SK-N-SH (cell line): Measurements from ENCODE around the gene ZNF624. TPM values are rescaled to one million over a fixed set of nuclear protein-coding genes. Genes with fewer than 3 reads are reported as not detected.

Experiments used
- CTCF ChIA-PET: fragments of 300-600, 350-600 bp; formaldehyde crosslinking; extraction: SDS; loops from one replicate; lab custom pipeline; 2021; lab: Yijun Ruan, JAX
- POLR2A ChIA-PET: fragments of 350-600 bp; sonication (Branson Sonifier 250); formaldehyde crosslinking; extraction: SDS; loops from one replicate; lab custom pipeline; 2020; ENCODE audit warnings: antibody characterized with exemption, inconsistent platforms; lab: Yijun Ruan, JAX
- DNase-seq: peaks from one replicate; pipeline ENCODE4 v3.0.0; 2012
- H2AFZ ChIP-seq: fragments of 200-600 bp; sonication (generic); 2 replicates; pipeline ENCODE4 v1.8.1; 2016; ENCODE audit warnings: antibody characterized with exemption, mild to moderate bottlenecking, low read depth
- H3F3A ChIP-seq: fragments of 200-600 bp; sonication (generic); replicated peaks from 2 replicates; pipeline ENCODE3; 2016; ENCODE audit warnings: antibody characterized with exemption, mild to moderate bottlenecking; ENCODE audit not compliant: insufficient read depth
- H3K27ac ChIP-seq, 2 experiments: fragments of 200-500 bp in 1 of 2; fragments of 200-600 bp in 1 of 2; sonication (Bioruptor generic) in 1 of 2; sonication (generic), shearing (Covaris generic) in 1 of 2; 2 replicates each; pipeline versions ENCODE4 v1.5.1 to v1.6.1; 2014 to 2016; ENCODE audit warnings: low read depth in 2 of 2, inconsistent platforms in 1 of 2, low read length in 1 of 2, mild to moderate bottlenecking in 1 of 2, mixed read lengths in 1 of 2
- H3K27me3 ChIP-seq: fragments of 200-600 bp; sonication (generic), shearing (Covaris generic); 2 replicates; pipeline ENCODE4 v1.6.1; 2016; ENCODE audit warnings: mixed run types; ENCODE audit not compliant: insufficient read depth
- H3K36me3 ChIP-seq, 2 experiments: fragments of 200-500 bp in 1 of 2; fragments of 200-600 bp in 1 of 2; sonication (Bioruptor generic) in 1 of 2; sonication (generic) in 1 of 2; replicated peaks in 1 of 2; 2 replicates each; pipeline versions ENCODE3 to v1.5.1; 2014 to 2016; ENCODE audit warnings: low read length in 1 of 2, mild to moderate bottlenecking in 1 of 2; ENCODE audit not compliant: insufficient read depth in 2 of 2, control insufficient read depth in 1 of 2
- H3K4me1 ChIP-seq, 2 experiments: fragments of 200-500 bp in 1 of 2; fragments of 200-600 bp in 1 of 2; sonication (Bioruptor generic) in 1 of 2; sonication (generic), shearing (Covaris generic) in 1 of 2; 2 replicates each; pipeline versions ENCODE4 v1.5.1 to v1.6.1; 2014 to 2016; ENCODE audit warnings: low read depth in 1 of 2, low read length in 1 of 2, mixed run types in 1 of 2; ENCODE audit not compliant: insufficient read depth in 2 of 2, control insufficient read depth in 1 of 2
- H3K4me2 ChIP-seq: fragments of 200-600 bp; sonication (generic), shearing (Covaris generic); 2 replicates; pipeline ENCODE4 v1.6.1; 2017; ENCODE audit warnings: mixed run types
- H3K4me3 ChIP-seq, 2 experiments: fragments of 200-500 bp in 1 of 2; fragments of 200-600 bp in 1 of 2; sonication (Bioruptor generic) in 1 of 2; sonication (generic), shearing (Covaris generic) in 1 of 2; 2 replicates each; pipeline versions ENCODE4 v1.5.1 to v1.8.1; 2014 to 2016; ENCODE audit warnings: low read depth in 2 of 2, inconsistent platforms in 1 of 2, low read length in 1 of 2, mild to moderate bottlenecking in 1 of 2, mixed read lengths in 1 of 2, moderate library complexity in 1 of 2
- H3K79me2 ChIP-seq: fragments of 200-600 bp; sonication (generic); 2 replicates; pipeline ENCODE4 v1.8.1; 2017; ENCODE audit warnings: mild to moderate bottlenecking; ENCODE audit not compliant: insufficient read depth
- H3K9ac ChIP-seq: fragments of 200-600 bp; sonication (generic); 2 replicates; pipeline ENCODE4 v1.6.1; 2017; ENCODE audit warnings: mixed run types
- H3K9me2 ChIP-seq: fragments of 200-600 bp; sonication (generic); 2 replicates; pipeline ENCODE4 v1.6.1; 2017; ENCODE audit warnings: mixed run types
- H3K9me3 ChIP-seq: fragments of 200-600 bp; sonication (generic); 2 replicates; pipeline ENCODE4 v1.6.1; 2017; ENCODE audit warnings: mixed run types, mild to moderate bottlenecking, moderate library complexity
- H4K20me1 ChIP-seq: fragments of 200-600 bp; sonication (generic); 2 replicates; pipeline ENCODE4 v1.6.1; 2017; ENCODE audit warnings: mild to moderate bottlenecking, mixed run types; ENCODE audit not compliant: insufficient read depth
- MXI1 ChIP-seq: IDR thresholded peaks from 2 replicates; pipeline ENCODE4 v1.6.1; 2012; ENCODE audit warnings: mild to moderate bottlenecking, low read depth, low read length, improper control_type of control experiment
- NRF1 ChIP-seq: IDR thresholded peaks from 2 replicates; pipeline ENCODE4 v1.6.1; 2012; ENCODE audit warnings: low read depth, mild to moderate bottlenecking, low read length
- RAD21 ChIP-seq: IDR thresholded peaks from 2 replicates; pipeline ENCODE4 v1.6.1; 2012; ENCODE audit warnings: mild to moderate bottlenecking, low read length
- RFX5 ChIP-seq: IDR thresholded peaks from 2 replicates; pipeline ENCODE4 v1.6.1; 2012; ENCODE audit warnings: mild to moderate bottlenecking, improper control_type of control experiment, low read length
- RXRA ChIP-seq: IDR thresholded peaks from 2 replicates; pipeline ENCODE4 v1.4.0; 2012; ENCODE audit warnings: low read depth, mild to moderate bottlenecking, borderline replicate concordance
- SIN3A ChIP-seq: IDR thresholded peaks from 2 replicates; pipeline ENCODE4 v1.6.1; 2012; ENCODE audit warnings: low read depth, mild to moderate bottlenecking, low read length, moderate library complexity, borderline replicate concordance
- SMC3 ChIP-seq: IDR thresholded peaks from 2 replicates; pipeline ENCODE4 v1.6.1; 2012; ENCODE audit warnings: low read depth, low read length, improper control_type of control experiment
- WGBS: methylation state at CpG from one replicate; pipeline ENCODE4 v1.1.6; 2017; ENCODE audit warnings: low lambda C conversion rate; 5-methylcytosine and 5-hydroxymethylcytosine counted together
- polyA plus RNA-seq, 3 experiments: library from polyadenylated mRNA; depleted of rRNA; stranded (reverse); fragments of >200 nt; gene quantifications; 2 replicates each; pipeline ENCODE4 v1.2.3, GENCODE V29; 2012
- TF ChIP-seq, protein P1 (sequence below): IDR thresholded peaks from 2 replicates; pipeline ENCODE4 v1.4.0; 2012; ENCODE audit warnings: low read depth, borderline replicate concordance
- TF ChIP-seq, protein P2 (sequence below): fragments of 200-600 bp; sonication (generic); IDR thresholded peaks from 2 replicates; pipeline ENCODE4 v1.6.1; 2017; ENCODE audit warnings: antibody characterized with exemption, mild to moderate bottlenecking, moderate library complexity
- TF ChIP-seq, protein P3 (sequence below): IDR thresholded peaks from 2 replicates; pipeline ENCODE4 v1.4.0; 2012; ENCODE audit warnings: low read depth
- TF ChIP-seq, protein P4 (sequence below): IDR thresholded peaks from 2 replicates; pipeline ENCODE4 v1.6.1; 2012; ENCODE audit warnings: mild to moderate bottlenecking, low read depth, low read length, moderate library complexity

ZNF624 gene
- polyA plus RNA-seq, 1 of the 3 experiments (the other 2 are of a cell fraction): 0.92 TPM

DNA sequence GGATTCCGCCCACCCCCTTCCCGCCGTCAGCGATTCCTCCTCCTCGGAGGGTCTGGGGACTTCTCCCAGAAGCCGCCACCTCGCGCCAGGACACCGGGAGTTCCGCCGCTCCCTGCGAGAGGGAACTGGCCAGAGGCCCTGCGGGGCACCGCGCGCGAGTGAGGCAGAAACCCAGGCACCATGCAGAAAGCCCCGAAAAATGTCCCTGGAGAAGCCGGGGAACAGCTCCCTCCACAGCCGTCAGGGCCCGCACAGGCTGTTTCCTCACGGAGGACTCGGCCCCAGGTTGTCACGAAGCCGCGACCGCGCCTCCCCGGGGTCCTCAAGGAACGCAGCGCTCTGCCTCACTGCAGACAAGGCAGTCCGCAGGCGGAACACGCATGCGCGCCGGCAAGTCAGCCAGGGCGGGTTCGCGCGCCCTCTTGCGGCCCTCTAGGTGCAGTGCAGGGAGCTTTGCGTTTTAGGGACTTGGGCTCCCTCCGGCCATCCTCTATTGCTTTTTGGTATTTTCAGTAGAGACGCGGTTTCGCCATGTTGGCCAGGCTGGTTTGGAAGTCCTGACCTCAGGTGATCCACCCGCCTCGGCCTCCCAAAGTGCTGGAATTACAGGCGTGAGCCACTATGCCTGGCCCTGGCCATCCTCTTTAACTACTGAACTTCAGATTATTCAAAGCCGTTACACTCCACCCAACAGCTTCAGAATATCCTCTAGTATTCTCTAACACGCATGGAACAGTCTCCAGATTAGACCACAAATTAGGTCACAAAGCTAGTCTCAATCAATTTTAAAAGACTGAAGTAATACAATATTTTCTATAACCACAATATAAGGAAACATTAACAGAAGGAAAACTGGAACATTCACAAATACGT lies 64.3 kb downstream of the ZNF624 start:
- H3K27me3 ChIP-seq: no peaks in the 10 kb centered on the region; the same call in 1 of the 2 replicates
- 12% methylated on average over 19 of the region's 53 CpGs for WGBS
- H3K9me2 ChIP-seq: no peaks in the 10 kb centered on the region
- no peaks in the 10 kb centered on the region; a peak in 1 of 4 replicates for H3K4me1 ChIP-seq
- H3K27ac ChIP-seq: peak overlapping the region in 1 of 2 experiments; percentile 8; a peak in 1 of 4 replicates
- no peaks in the 10 kb centered on the region for H3K79me2 ChIP-seq
- peak; percentile 95 for DNase-seq
- POLR2A ChIA-PET: interaction anchor here (0.8 kb wide), 1 partner anchor 209 kb away, joined by 3 read pairs; the partner anchor contains the start of gene UBB
- H3K9ac ChIP-seq: peak overlapping the region; percentile 33; the same call in 1 of the 2 replicates
- H4K20me1 ChIP-seq: no peaks in the 10 kb centered on the region
- no peaks in the 10 kb centered on the region for H3F3A ChIP-seq
- H3K4me3 ChIP-seq: peak overlapping the region; percentile 61 to 69
- no peaks in the 10 kb centered on the region for H3K36me3 ChIP-seq
- TF ChIP-seq, protein P1, sequence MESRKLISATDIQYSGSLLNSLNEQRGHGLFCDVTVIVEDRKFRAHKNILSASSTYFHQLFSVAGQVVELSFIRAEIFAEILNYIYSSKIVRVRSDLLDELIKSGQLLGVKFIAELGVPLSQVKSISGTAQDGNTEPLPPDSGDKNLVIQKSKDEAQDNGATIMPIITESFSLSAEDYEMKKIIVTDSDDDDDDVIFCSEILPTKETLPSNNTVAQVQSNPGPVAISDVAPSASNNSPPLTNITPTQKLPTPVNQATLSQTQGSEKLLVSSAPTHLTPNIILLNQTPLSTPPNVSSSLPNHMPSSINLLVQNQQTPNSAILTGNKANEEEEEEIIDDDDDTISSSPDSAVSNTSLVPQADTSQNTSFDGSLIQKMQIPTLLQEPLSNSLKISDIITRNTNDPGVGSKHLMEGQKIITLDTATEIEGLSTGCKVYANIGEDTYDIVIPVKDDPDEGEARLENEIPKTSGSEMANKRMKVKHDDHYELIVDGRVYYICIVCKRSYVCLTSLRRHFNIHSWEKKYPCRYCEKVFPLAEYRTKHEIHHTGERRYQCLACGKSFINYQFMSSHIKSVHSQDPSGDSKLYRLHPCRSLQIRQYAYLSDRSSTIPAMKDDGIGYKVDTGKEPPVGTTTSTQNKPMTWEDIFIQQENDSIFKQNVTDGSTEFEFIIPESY: no peak
- TF ChIP-seq, protein P2, sequence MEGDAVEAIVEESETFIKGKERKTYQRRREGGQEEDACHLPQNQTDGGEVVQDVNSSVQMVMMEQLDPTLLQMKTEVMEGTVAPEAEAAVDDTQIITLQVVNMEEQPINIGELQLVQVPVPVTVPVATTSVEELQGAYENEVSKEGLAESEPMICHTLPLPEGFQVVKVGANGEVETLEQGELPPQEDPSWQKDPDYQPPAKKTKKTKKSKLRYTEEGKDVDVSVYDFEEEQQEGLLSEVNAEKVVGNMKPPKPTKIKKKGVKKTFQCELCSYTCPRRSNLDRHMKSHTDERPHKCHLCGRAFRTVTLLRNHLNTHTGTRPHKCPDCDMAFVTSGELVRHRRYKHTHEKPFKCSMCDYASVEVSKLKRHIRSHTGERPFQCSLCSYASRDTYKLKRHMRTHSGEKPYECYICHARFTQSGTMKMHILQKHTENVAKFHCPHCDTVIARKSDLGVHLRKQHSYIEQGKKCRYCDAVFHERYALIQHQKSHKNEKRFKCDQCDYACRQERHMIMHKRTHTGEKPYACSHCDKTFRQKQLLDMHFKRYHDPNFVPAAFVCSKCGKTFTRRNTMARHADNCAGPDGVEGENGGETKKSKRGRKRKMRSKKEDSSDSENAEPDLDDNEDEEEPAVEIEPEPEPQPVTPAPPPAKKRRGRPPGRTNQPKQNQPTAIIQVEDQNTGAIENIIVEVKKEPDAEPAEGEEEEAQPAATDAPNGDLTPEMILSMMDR: peak; percentile 97
- TF ChIP-seq MXI1: peak; percentile 45; the same call in 1 of the 2 replicates
- TF ChIP-seq RAD21: peak; percentile 69
- 0 out of 2 replicates have a peak, but pooled peaks have one; percentile 35 for TF ChIP-seq RFX5
- no peak for TF ChIP-seq RXRA
- TF ChIP-seq, protein P3, sequence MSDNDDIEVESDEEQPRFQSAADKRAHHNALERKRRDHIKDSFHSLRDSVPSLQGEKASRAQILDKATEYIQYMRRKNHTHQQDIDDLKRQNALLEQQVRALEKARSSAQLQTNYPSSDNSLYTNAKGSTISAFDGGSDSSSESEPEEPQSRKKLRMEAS: no peak; the same call in none of the 2 replicates
- TF ChIP-seq, protein P4, sequence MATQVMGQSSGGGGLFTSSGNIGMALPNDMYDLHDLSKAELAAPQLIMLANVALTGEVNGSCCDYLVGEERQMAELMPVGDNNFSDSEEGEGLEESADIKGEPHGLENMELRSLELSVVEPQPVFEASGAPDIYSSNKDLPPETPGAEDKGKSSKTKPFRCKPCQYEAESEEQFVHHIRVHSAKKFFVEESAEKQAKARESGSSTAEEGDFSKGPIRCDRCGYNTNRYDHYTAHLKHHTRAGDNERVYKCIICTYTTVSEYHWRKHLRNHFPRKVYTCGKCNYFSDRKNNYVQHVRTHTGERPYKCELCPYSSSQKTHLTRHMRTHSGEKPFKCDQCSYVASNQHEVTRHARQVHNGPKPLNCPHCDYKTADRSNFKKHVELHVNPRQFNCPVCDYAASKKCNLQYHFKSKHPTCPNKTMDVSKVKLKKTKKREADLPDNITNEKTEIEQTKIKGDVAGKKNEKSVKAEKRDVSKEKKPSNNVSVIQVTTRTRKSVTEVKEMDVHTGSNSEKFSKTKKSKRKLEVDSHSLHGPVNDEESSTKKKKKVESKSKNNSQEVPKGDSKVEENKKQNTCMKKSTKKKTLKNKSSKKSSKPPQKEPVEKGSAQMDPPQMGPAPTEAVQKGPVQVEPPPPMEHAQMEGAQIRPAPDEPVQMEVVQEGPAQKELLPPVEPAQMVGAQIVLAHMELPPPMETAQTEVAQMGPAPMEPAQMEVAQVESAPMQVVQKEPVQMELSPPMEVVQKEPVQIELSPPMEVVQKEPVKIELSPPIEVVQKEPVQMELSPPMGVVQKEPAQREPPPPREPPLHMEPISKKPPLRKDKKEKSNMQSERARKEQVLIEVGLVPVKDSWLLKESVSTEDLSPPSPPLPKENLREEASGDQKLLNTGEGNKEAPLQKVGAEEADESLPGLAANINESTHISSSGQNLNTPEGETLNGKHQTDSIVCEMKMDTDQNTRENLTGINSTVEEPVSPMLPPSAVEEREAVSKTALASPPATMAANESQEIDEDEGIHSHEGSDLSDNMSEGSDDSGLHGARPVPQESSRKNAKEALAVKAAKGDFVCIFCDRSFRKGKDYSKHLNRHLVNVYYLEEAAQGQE: no peak
- TF ChIP-seq NRF1: peak; percentile 75
- TF ChIP-seq SMC3: peak; percentile 77
- no peak for TF ChIP-seq SIN3A
- TF ChIP-seq, all 33 proteins: peak for 6
- Histone ChIP-seq H3K9me3 (no peaks in the 10 kb centered on the region), H3K4me2 (peak overlapping the region; percentile 82), H2AFZ (peak overlapping the region; percentile 81)
- CTCF ChIA-PET: interaction anchor here (0.5 to 3.9 kb wide), 30 partner anchors 9 to 726 kb away, joined by 3 to 21 read pairs (median 4); partner anchors contain the start of genes CCDC144A and ZNF287
